ENCODE data around the gene ALDH3B1.

DNA sequence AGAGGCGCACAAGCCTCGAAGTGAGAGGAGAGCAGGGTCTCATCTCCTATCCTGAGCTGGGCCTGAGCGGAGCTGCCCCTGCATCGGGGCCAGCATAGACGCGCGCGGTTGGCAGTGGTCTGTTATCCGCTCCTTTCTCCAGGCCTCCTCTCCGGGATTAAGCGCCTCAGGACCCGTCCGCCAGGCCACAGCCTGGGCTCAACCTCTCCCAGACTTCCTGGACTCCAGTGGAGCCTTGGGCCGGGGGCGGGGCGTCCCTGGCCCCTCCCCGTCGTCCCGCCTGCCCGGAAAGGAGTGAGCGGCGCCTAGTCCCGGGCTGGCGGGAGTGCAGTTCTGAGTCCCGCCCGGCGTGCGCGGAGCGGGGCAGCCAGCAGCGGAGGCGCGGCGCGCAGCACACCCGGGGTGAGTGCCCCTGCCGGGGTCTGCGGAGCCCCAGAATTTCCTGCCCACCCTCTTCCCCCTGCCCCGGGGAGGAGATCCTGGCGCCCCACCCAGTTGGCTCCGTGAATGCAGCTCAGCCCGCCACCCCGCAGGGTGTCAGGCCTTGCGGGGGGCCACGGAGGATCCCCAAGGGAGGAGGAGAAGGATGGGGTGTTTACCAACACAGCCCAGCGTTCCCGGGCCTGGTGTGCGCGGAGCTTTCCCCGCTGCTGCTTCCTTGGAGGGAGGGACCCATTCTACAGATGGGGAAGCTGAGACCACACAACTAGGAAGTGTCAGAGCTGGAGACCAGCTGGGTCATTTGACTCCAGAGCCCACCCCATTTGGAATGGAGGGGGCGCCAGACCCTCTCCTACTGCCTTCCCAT, 28.8 kb downstream of the ALDH3B1 start, which contains the start of gene TCIRG1:
- TF ChIP-seq, protein P1, sequence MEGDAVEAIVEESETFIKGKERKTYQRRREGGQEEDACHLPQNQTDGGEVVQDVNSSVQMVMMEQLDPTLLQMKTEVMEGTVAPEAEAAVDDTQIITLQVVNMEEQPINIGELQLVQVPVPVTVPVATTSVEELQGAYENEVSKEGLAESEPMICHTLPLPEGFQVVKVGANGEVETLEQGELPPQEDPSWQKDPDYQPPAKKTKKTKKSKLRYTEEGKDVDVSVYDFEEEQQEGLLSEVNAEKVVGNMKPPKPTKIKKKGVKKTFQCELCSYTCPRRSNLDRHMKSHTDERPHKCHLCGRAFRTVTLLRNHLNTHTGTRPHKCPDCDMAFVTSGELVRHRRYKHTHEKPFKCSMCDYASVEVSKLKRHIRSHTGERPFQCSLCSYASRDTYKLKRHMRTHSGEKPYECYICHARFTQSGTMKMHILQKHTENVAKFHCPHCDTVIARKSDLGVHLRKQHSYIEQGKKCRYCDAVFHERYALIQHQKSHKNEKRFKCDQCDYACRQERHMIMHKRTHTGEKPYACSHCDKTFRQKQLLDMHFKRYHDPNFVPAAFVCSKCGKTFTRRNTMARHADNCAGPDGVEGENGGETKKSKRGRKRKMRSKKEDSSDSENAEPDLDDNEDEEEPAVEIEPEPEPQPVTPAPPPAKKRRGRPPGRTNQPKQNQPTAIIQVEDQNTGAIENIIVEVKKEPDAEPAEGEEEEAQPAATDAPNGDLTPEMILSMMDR (IDR thresholded peaks at IDR 0.05), result no peak
- peak; percentile 81 for TF ChIP-seq POLR2AphosphoS5 (IDR thresholded peaks at IDR 0.05; ENCODE audit: low read depth, low read length)
- TF ChIP-seq, protein P2, sequence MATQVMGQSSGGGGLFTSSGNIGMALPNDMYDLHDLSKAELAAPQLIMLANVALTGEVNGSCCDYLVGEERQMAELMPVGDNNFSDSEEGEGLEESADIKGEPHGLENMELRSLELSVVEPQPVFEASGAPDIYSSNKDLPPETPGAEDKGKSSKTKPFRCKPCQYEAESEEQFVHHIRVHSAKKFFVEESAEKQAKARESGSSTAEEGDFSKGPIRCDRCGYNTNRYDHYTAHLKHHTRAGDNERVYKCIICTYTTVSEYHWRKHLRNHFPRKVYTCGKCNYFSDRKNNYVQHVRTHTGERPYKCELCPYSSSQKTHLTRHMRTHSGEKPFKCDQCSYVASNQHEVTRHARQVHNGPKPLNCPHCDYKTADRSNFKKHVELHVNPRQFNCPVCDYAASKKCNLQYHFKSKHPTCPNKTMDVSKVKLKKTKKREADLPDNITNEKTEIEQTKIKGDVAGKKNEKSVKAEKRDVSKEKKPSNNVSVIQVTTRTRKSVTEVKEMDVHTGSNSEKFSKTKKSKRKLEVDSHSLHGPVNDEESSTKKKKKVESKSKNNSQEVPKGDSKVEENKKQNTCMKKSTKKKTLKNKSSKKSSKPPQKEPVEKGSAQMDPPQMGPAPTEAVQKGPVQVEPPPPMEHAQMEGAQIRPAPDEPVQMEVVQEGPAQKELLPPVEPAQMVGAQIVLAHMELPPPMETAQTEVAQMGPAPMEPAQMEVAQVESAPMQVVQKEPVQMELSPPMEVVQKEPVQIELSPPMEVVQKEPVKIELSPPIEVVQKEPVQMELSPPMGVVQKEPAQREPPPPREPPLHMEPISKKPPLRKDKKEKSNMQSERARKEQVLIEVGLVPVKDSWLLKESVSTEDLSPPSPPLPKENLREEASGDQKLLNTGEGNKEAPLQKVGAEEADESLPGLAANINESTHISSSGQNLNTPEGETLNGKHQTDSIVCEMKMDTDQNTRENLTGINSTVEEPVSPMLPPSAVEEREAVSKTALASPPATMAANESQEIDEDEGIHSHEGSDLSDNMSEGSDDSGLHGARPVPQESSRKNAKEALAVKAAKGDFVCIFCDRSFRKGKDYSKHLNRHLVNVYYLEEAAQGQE (IDR thresholded peaks at IDR 0.05; ENCODE audit: insufficient read depth in 1 of 2, low read depth in 2 of 2, low read length in 1 of 2), result no peak
- 0 out of 2 replicates have a peak, but pooled peaks have one; percentile 60 for TF ChIP-seq SIN3A (IDR thresholded peaks at IDR 0.05; ENCODE audit: borderline replicate concordance, insufficient read depth, low read depth, low read length)

All from Panc1 (cell line).